WI38 (cell line): Measurements from ENCODE around the gene SYPL1.
A peak's percentile ranks its signal among the peaks of the same experiment; 100 is the strongest.

Experiments used
- H3K4me3 ChIP-seq: 2 replicates; pipeline ENCODE4 v1.5.1; 2011; ENCODE audit warnings: low read depth, mild to moderate bottlenecking, control low read depth, low read length
- CTCF ChIP-seq: IDR thresholded peaks from 2 replicates; pipeline ENCODE4 v1.5.1; 2012; ENCODE audit warnings: low read depth, mild to moderate bottlenecking, control low read depth, low read length

The SYPL1 gene

GRCh38 chr7:106110885-106111654, 1.0 kb downstream of the SYPL1 start:
- TF ChIP-seq CTCF, result no peak
- H3K4me3 ChIP-seq, result peak overlapping the region; percentile 69

- peak overlapping the region; percentile 69 for H3K4me3 ChIP-seq
Measured at GRCh38 chr7:106110238-106110560, 1.9 kb downstream of the SYPL1 start.

GRCh38 chr7:106109521-106110237, 2.4 kb downstream of the SYPL1 start:
- H3K4me3 ChIP-seq, result no peak overlapping the region; the same call in 1 of the 2 replicates
- no peak for TF ChIP-seq CTCF

More at GRCh38 chr7:106110238-106110560, 1.9 kb downstream of the SYPL1 start:
- no peak for TF ChIP-seq CTCF

GRCh38 chr7:106108991-106109390, 3.1 kb downstream of the SYPL1 start:
- no peak overlapping the region for H3K4me3 ChIP-seq
- TF ChIP-seq CTCF, result no peak

- no peak for TF ChIP-seq CTCF
Measured at GRCh38 chr7:106104721-106105260, 7.3 kb downstream of the SYPL1 start.

GRCh38 chr7:106102387-106102966, 9.6 kb downstream of the SYPL1 start:
- no peak overlapping the region for H3K4me3 ChIP-seq
- TF ChIP-seq CTCF, result no peak

More at GRCh38 chr7:106104721-106105260, 7.3 kb downstream of the SYPL1 start:
- no peak overlapping the region for H3K4me3 ChIP-seq
